H1 (cell line): ENCODE measurements around the gene DSCAM. TPM values are rescaled to one million over a fixed set of nuclear protein-coding genes. Genes with fewer than 3 reads are reported as not detected.

Source experiments
- CTCF ChIA-PET: fragments of 300-600 bp; sonication (Branson Sonifier 250); formaldehyde crosslinking; loops from one replicate; lab custom pipeline; 2021; ENCODE audit not compliant: partially characterized antibody; lab: Charles Lee
- POLR2A ChIA-PET: fragments of 300-600 bp; sonication (Branson Sonifier 250); formaldehyde crosslinking; loops from one replicate; lab custom pipeline; 2021; ENCODE audit warnings: inconsistent platforms; ENCODE audit not compliant: partially characterized antibody; lab: Charles Lee
- DNase-seq, 2 experiments: peaks; one replicate each; pipeline versions ENCODE4 v3.0.0 to v3.0.0-alpha.2; 2010 to 2022; ENCODE audit warnings: low spot score in 2 of 2, low read depth in 1 of 2, mixed read lengths in 1 of 2
- FAIRE-seq: peaks from 2 replicates; lab custom pipeline; 2011; peaks lifted over from hg19 to GRCh38; lab: Jason Lieb, UNC
- H2AFZ ChIP-seq: 2 replicates; pipeline ENCODE4 v1.8.1; 2012; ENCODE audit warnings: low read length, inconsistent platforms
- H2AK5ac ChIP-seq: 2 replicates; pipeline ENCODE4 v1.6.1; 2013; ENCODE audit warnings: low read depth, low read length
- H2BK120ac ChIP-seq: replicated peaks from 2 replicates; pipeline ENCODE3; 2013; ENCODE audit warnings: low read depth, low read length, inconsistent platforms
- H2BK12ac ChIP-seq: 2 replicates; pipeline ENCODE4 v1.6.1; 2013; ENCODE audit warnings: low read depth, low read length
- H2BK15ac ChIP-seq: 2 replicates; pipeline ENCODE4 v1.6.1; 2013; ENCODE audit warnings: low read length
- H2BK20ac ChIP-seq: 2 replicates; pipeline ENCODE4 v1.6.1; 2013; ENCODE audit warnings: low read length
- H2BK5ac ChIP-seq: 2 replicates; pipeline ENCODE4 v1.6.1; 2013; ENCODE audit warnings: low read depth, low read length
- H3K14ac ChIP-seq: 2 replicates; pipeline ENCODE4 v1.6.1; 2013; ENCODE audit warnings: inconsistent platforms; ENCODE audit not compliant: insufficient read length
- H3K18ac ChIP-seq: 2 replicates; pipeline ENCODE4 v1.6.1; 2013; ENCODE audit warnings: low read length; ENCODE audit errors: extremely low read depth
- H3K23ac ChIP-seq: 2 replicates; pipeline ENCODE4 v1.6.1; 2013; ENCODE audit warnings: inconsistent platforms; ENCODE audit not compliant: insufficient read length
- H3K23me2 ChIP-seq: 2 replicates; pipeline ENCODE4 v1.6.1; 2013; ENCODE audit warnings: low read depth, low read length
- H3K27ac ChIP-seq: 2 replicates; pipeline ENCODE4 v1.6.1; 2011; ENCODE audit warnings: low read depth, low read length, inconsistent platforms
- H3K27me3 ChIP-seq, 4 experiments: replicated peaks in 1 of 4; 1 replicate in 1 of 4; 2 replicates in 3 of 4; pipeline versions ENCODE4 v1.6.1 to v1.8.1; 2011 to 2013; ENCODE audit warnings: low read length in 3 of 4, mild to moderate bottlenecking in 3 of 4, inconsistent platforms in 2 of 4, mixed read lengths in 2 of 4, moderate library complexity in 1 of 4; ENCODE audit not compliant: control insufficient read depth in 3 of 4, insufficient read depth in 3 of 4; ENCODE audit errors: extremely low read depth in 1 of 4
- H3K36me3 ChIP-seq, 4 experiments: 2 replicates each; pipeline versions ENCODE4 v1.6.1 to v1.8.1; 2011 to 2013; ENCODE audit warnings: mild to moderate bottlenecking in 4 of 4, low read length in 3 of 4, moderate library complexity in 2 of 4, control low read depth in 1 of 4, inconsistent platforms in 1 of 4; ENCODE audit not compliant: insufficient read depth in 4 of 4, control insufficient read depth in 2 of 4
- H3K4ac ChIP-seq: replicated peaks from 2 replicates; pipeline ENCODE3; 2013; ENCODE audit warnings: low read length, low read depth, mixed read lengths, inconsistent platforms; ENCODE audit not compliant: insufficient read length
- H3K4me1 ChIP-seq, 4 experiments: replicated peaks in 1 of 4; 1 replicate in 1 of 4; 2 replicates in 3 of 4; pipeline versions ENCODE4 v1.6.1 to v1.8.1; 2011 to 2013; ENCODE audit warnings: low read length in 3 of 4, inconsistent platforms in 2 of 4, mixed read lengths in 1 of 4; ENCODE audit not compliant: insufficient read depth in 4 of 4, control insufficient read depth in 3 of 4
- H3K4me2 ChIP-seq, 2 experiments: 2 replicates each; pipeline versions ENCODE4 v1.6.1 to v1.8.1; 2011 to 2013; ENCODE audit warnings: low read depth in 2 of 2, low read length in 2 of 2, control low read depth in 1 of 2, inconsistent platforms in 1 of 2, mild to moderate bottlenecking in 1 of 2; ENCODE audit not compliant: insufficient read depth in 1 of 2
- H3K4me3 ChIP-seq, 4 experiments: fragments of 200-600, 300-600 bp in 1 of 4; sonication (generic), shearing (Covaris generic), sonication (Bioruptor Twin) in 1 of 4; 2 replicates each; pipeline versions ENCODE4 v1.5.1 to v1.8.1; 2011 to 2016; ENCODE audit warnings: low read length in 4 of 4, low read depth in 3 of 4, control low read depth in 2 of 4, inconsistent platforms in 2 of 4, mild to moderate bottlenecking in 2 of 4, mixed read lengths in 1 of 4, moderate library complexity in 1 of 4; ENCODE audit not compliant: insufficient read depth in 2 of 4; ENCODE audit errors: extremely low read depth in 1 of 4
- H3K56ac ChIP-seq: replicated peaks from 2 replicates; pipeline ENCODE3; 2013; ENCODE audit warnings: low read depth, mild to moderate bottlenecking, mixed read lengths, low read length, inconsistent platforms; ENCODE audit not compliant: insufficient read length
- H3K79me1 ChIP-seq: 2 replicates; pipeline ENCODE4 v1.6.1; 2013; ENCODE audit warnings: low read depth, low read length, control low read depth
- H3K79me2 ChIP-seq, 2 experiments: 2 replicates each; pipeline versions ENCODE4 v1.6.1 to v1.8.1; 2012 to 2013; ENCODE audit warnings: low read length in 2 of 2, mild to moderate bottlenecking in 2 of 2, inconsistent platforms in 1 of 2; ENCODE audit not compliant: insufficient read depth in 2 of 2, control insufficient read depth in 1 of 2
- H3K9ac ChIP-seq, 4 experiments: replicated peaks in 1 of 4; 1 replicate in 1 of 4; 2 replicates in 3 of 4; pipeline versions ENCODE4 v1.6.1 to v1.8.1; 2011 to 2013; ENCODE audit warnings: low read depth in 3 of 4, low read length in 3 of 4, control low read depth in 2 of 4, mild to moderate bottlenecking in 2 of 4, moderate library complexity in 2 of 4, inconsistent platforms in 1 of 4; ENCODE audit errors: extremely low read depth in 1 of 4
- H3K9me3 ChIP-seq, 2 experiments: 2 replicates each; pipeline versions ENCODE4 v1.6.1 to v1.8.1; 2012 to 2013; ENCODE audit warnings: mild to moderate bottlenecking in 2 of 2, moderate library complexity in 2 of 2, control low read depth in 1 of 2, inconsistent platforms in 1 of 2, low read depth in 1 of 2, low read length in 1 of 2, mixed read lengths in 1 of 2; ENCODE audit not compliant: insufficient read depth in 2 of 2
- H4K20me1 ChIP-seq, 2 experiments: replicated peaks in 1 of 2; 2 replicates each; pipeline versions ENCODE3 to v1.8.1; 2011 to 2013; ENCODE audit warnings: inconsistent platforms in 2 of 2, low read length in 2 of 2, mild to moderate bottlenecking in 1 of 2; ENCODE audit not compliant: insufficient read depth in 2 of 2, control insufficient read depth in 1 of 2
- H4K5ac ChIP-seq: 2 replicates; pipeline ENCODE4 v1.6.1; 2013; ENCODE audit warnings: low read length, low read depth, mixed read lengths, inconsistent platforms; ENCODE audit not compliant: insufficient read length
- H4K8ac ChIP-seq: 2 replicates; pipeline ENCODE4 v1.8.0; 2013; ENCODE audit warnings: mild to moderate bottlenecking, moderate library complexity, low read length, inconsistent platforms; ENCODE audit not compliant: insufficient read depth; ENCODE audit errors: extremely low read depth
- H4K91ac ChIP-seq: replicated peaks from 2 replicates; pipeline ENCODE3; 2013; ENCODE audit warnings: low read length, mixed read lengths, inconsistent platforms; ENCODE audit not compliant: insufficient read length
- WGBS, 2 experiments: shearing (Covaris generic) in 1 of 2; methylation state at CpG; one replicate each; pipeline versions ENCODE4 v1.1.6 to v1.1.7; 2013 to 2015; ENCODE audit warnings: low lambda C conversion rate in 2 of 2, mixed read lengths in 2 of 2, inconsistent platforms in 1 of 2, low coverage in 1 of 2, missing lambda C conversion rate in 1 of 2; ENCODE audit not compliant: insufficient replicate concordance in 2 of 2, insufficient coverage in 1 of 2, insufficient read length in 1 of 2; ENCODE audit errors: extremely low coverage in 1 of 2, missing lambda C conversion rate in 1 of 2; 5-methylcytosine and 5-hydroxymethylcytosine counted together
- polyA plus RNA-seq, 7 experiments: library from polyadenylated mRNA; depleted of rRNA in 3 of 7; stranded (reverse) in 5 of 7; unstranded in 2 of 7; fragments of >200 nt in 5 of 7; fragments of 200-250 nt in 2 of 7; gene quantifications; 1 replicate in 5 of 7; 2 replicates in 1 of 7; 4 replicates in 1 of 7; pipeline versions ENCODE4 v1.2.1 to v1.2.3, GENCODE V29; 2011 to 2013; ENCODE audit warnings: missing spikeins in 2 of 7, mixed read lengths in 2 of 7
- total RNA-seq: library from RNA; stranded (reverse); fragmentation: NEBNext Ultra II Directional; extraction: Animal tissue kit (Norgen Biotek cat#: 25700); gene quantifications from 2 replicates; pipeline ENCODE4 v1.2.1, GENCODE V29; 2021

DSCAM gene
- total and polyA plus RNA-seq, 2 of the 8 experiments (the other 6 are each of a cell fraction or from before 2014, with no cell fraction given) = 0.02 to 0.15 TPM

GRCh38 chr21:40318371-40318770 lies 528.6 kb downstream of the DSCAM start:
- Histone ChIP-seq H3K27ac (no peak overlapping the region), H3K4me1 (no peaks in the 10 kb centered on the region), H3K4ac (no peak overlapping the region), H2BK20ac (no peak overlapping the region), H2AFZ (no peak overlapping the region), H3K23ac (no peak overlapping the region), H3K18ac (no peak overlapping the region), H3K79me2 (no peaks in the 10 kb centered on the region), H3K4me2 (no peak overlapping the region), H3K56ac (no peak overlapping the region), H4K91ac (no peak overlapping the region), H3K9ac (no peak overlapping the region), H4K20me1 (no peaks in the 10 kb centered on the region), H3K9me3 (no peaks in the 10 kb centered on the region), H3K27me3 (no peaks in the 10 kb centered on the region), H2AK5ac (no peak overlapping the region), H3K14ac (no peak overlapping the region), H3K23me2 (no peaks in the 10 kb centered on the region), H3K36me3 (no peaks in the 10 kb centered on the region), H3K79me1 (no peaks in the 10 kb centered on the region), H2BK120ac (no peak overlapping the region), H4K5ac (no peak overlapping the region), H2BK12ac (no peak overlapping the region), H2BK15ac (no peak overlapping the region), H2BK5ac (no peak overlapping the region), H4K8ac (no peak overlapping the region), H3K4me3 (no peak overlapping the region)
- FAIRE-seq (no peak), DNase-seq (no peak)
- WGBS, 2 experiments = 93% methylated on average over 9 of the region's 9 CpGs; no CpG with 5 or more reads in 1 of the 2 experiments
- ChIA-PET CTCF (interaction anchor here (0.6 kb wide), 1 partner anchor 731 kb away, joined by 3 read pairs; no protein-coding TSS in a partner anchor), POLR2A (interaction anchor here (0.7 to 1.5 kb wide), 2 partner anchors 12 to 197 kb away, joined by 3 to 4 read pairs; no protein-coding TSS in a partner anchor)
